ENCODE data around the gene CHMP6.

DNA sequence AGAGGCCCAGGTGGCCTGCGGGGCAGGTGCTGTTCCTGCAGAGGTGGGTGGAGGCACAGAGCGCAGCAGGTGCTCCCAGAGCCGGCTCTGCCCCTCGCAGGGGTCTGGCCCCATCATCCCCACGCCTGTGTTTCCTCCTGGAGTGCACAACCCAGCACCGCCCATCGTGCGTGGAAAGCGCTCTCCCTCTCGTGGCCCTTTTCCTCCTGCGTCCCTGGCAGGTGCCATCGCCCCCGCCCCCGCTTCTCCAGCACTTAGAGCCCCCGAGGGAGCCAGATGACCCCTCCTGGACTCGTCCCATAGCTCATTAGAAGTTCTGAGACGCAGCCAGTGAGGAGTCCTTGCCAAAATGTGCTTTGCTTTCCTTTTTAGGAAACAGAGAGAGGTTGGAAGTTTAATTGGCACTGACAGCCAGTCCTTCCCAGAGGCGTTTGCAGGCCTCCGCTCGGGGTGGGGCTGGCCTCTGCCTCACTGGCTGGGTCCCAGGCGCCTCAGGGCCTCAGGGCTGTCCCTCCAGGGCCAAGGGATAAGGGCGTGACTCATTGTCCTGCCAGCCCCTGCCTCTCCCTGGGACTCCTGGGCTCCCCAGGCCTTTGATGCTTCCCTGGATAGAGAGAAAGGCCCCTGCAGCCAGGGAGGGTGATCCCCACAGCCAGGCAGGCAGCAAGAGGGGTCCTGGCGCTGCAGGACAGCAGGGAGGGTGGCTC is 32.2 kb upstream of the CHMP6 start:
- TF ChIP-seq, protein P1, sequence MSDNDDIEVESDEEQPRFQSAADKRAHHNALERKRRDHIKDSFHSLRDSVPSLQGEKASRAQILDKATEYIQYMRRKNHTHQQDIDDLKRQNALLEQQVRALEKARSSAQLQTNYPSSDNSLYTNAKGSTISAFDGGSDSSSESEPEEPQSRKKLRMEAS (IDR thresholded peaks at IDR 0.05; ENCODE audit: low read depth, low read length) = no peak
- TF ChIP-seq CTCF (IDR thresholded peaks at IDR 0.05; ENCODE audit: low read depth, low read length) (no peak), POLR2A (IDR thresholded peaks at IDR 0.05; ENCODE audit: extremely low read depth, insufficient read length) (no peak)

Measured in NB4 (cell line).